AG10803 (cell line): ENCODE results near the gene SLC23A2.

Experiments used
- DNase-seq: peaks from one replicate; pipeline ENCODE4 v3.0.0; 2010; ENCODE audit warnings: low read depth
- H3K4me3 ChIP-seq: 2 replicates; pipeline ENCODE4 v1.5.1; 2011; ENCODE audit warnings: mild to moderate bottlenecking, low read length, control low read depth
- TF ChIP-seq, protein P1 (sequence below): conservative IDR thresholded peaks from 2 replicates; pipeline ENCODE4 v1.5.1; 2011; ENCODE audit warnings: mild to moderate bottlenecking, low read length, control low read depth, inconsistent platforms

The SLC23A2 gene

DNA sequence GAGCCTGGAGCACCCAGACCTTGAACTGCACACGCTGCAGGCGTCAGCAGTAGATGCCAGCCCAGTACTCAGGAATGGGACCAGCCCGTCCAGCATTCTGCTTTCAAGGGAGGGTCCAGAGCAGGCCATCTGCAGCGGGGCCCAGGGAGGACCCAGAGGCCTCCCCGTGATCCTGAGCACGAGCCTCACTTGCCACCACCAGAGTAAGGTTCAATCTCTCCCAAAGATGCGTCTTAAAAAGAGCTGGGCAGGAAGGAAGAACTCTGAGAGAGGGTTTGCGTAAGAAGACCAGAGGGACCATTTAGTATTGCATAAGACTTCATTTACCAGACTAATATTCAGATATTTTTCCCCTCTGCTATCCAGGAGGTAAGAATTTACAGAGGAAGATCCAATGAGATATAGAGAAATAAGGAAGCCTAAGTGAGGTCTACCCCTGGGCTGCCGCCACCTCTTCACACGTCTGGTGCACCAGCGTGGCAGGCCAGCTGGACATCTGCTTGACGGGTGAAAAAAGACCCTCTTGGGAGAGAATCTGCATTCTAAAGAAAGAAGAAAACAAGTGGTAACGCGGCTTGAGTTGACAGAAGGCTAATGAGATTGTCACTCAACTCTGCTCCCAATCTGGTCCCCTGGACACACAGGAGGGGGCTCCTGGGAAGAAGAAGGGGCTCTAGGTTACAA, 172.3 kb downstream of the SLC23A2 start:
- TF ChIP-seq, protein P1, sequence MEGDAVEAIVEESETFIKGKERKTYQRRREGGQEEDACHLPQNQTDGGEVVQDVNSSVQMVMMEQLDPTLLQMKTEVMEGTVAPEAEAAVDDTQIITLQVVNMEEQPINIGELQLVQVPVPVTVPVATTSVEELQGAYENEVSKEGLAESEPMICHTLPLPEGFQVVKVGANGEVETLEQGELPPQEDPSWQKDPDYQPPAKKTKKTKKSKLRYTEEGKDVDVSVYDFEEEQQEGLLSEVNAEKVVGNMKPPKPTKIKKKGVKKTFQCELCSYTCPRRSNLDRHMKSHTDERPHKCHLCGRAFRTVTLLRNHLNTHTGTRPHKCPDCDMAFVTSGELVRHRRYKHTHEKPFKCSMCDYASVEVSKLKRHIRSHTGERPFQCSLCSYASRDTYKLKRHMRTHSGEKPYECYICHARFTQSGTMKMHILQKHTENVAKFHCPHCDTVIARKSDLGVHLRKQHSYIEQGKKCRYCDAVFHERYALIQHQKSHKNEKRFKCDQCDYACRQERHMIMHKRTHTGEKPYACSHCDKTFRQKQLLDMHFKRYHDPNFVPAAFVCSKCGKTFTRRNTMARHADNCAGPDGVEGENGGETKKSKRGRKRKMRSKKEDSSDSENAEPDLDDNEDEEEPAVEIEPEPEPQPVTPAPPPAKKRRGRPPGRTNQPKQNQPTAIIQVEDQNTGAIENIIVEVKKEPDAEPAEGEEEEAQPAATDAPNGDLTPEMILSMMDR, result no peak
- no peak for DNase-seq
- H3K4me3 ChIP-seq, result no peak overlapping the region

DNA sequence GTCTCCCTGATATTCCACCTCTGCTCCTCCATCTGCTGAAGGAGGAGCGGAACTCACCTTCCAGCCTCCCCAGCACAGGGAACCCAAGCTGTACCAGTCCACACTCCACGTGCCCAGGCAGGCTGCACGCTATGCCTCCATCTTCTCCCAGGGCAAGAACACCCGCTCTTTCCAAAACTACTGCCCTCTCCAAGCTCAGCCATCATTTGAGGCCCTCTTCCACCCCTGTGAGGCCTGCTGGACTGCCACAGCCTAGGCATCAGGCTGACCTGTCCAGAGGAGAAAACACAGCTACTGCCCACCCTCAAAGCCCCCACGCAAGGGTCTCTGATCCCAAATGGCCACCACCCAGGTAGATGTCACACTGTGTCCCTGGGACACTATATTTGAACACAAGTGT, 179.7 kb downstream of the SLC23A2 start:
- TF ChIP-seq, protein P1, result no peak
- no peak for DNase-seq
- no peak overlapping the region for H3K4me3 ChIP-seq

DNA sequence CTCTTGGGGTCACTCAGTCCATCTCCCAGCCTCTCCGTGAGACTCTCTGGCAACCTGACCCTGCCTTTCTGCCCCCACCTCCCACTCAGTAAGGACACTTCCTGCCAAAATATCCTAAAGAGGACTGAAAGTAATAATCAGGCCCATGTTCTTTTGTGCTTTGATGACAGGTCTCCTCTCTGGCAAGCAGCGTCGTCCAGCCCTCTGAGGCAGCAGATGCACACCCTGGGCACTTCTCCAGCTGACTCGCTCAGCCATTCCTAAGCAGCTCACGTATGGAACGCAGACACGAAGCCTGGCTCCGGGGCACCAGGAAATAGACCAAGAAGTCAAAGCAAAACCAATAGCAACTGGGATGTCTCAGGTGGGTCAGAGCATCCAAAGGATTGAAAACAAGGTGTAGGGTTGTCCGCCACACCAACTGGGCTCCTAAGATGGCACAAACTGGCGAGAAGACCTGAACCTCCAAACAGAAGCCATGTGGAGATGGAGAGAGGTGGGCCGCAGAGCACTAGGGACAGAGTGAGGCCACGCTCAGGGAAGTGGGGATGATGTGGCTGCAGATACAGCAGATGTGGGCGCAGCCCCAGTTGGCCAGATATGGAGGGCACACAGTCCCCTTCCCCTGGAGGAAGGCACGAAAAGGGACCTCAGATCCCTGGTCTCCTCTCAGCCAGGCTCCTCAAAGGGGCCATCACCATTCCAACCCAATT, 180.3 kb downstream of the SLC23A2 start:
- no peak overlapping the region for H3K4me3 ChIP-seq
- TF ChIP-seq, protein P1, result no peak
- peak; percentile 91 for DNase-seq

DNA sequence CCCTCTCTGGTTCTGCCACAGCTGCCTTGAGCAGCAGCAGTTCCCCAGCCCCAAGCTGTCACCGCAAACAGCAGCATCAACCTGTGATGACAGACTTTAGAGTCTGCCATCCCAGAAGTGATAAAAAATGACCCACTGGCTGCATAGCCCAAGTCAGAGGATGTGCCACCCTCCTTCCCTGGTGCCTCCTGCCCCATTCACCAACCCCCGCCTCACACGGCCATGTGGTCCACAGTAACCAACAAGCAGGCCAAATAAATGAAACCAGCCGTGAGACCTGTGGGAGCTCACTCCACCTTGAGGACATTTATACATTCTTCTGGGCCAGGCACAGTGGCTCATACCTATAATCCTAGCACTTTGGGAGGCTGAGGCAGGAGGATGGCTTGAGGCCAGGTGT, 181.4 kb downstream of the SLC23A2 start:
- no peak for DNase-seq
- H3K4me3 ChIP-seq, result no peak overlapping the region
- TF ChIP-seq, protein P1, result no peak

DNA sequence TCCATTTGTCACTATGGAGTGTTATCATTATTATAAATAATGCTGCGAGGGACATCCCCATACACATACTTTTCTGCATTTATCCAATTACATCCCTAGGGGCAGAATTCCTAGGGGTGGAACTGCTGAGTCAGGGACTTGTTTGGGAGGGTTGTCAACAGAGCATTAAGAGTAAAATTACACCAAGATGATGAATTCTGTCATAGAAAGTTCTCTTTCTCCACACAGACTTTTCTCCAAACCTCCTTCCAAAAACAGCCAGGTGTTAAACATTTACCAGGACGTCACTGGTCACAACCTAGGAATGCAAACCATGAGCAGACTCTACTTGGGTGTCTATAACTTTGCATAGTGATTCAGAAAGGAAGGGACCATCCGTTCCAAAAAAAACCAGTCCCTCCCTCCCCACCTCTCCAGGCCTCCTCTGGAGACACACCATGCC, 184.1 kb downstream of the SLC23A2 start:
- TF ChIP-seq, protein P1, result peak; percentile 34
- peak; percentile 49 for DNase-seq
- no peak overlapping the region for H3K4me3 ChIP-seq

DNA sequence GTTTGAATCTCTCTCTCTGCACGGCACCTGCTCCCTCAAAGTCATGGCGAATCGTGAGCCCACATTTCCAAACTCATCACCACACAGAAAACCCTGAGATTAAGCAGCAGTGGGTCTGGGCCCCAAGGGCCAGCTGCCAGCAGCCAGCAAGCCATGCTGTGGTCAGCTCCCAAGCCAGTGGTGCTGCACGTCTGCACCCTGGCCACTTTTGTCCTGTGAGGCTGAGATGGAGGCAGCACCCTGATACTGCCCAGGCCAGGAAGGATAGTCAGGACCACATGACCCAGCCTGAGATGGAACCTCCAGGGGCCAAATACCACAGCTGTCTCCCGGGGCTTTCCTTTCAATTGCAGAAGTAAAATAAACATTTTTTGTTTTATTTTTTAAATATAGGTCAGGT, 185.7 kb downstream of the SLC23A2 start:
- DNase-seq, result no peak
- no peak overlapping the region for H3K4me3 ChIP-seq
- TF ChIP-seq, protein P1, result no peak
